SHP77 (cell line): ENCODE measurements around the gene SARNP.

Source experiments
- DNase-seq, 2 experiments: peaks; one replicate each; lab custom pipeline; 2025; lab: John Stamatoyannopoulos, UW

The SARNP gene

GRCh38 chr12:55742719-55743405, 74.7 kb downstream of the SARNP start, which contains the start of gene GDF11:
GDF11 (plus strand) TSS chr12:55743122; CDS start chr12:55743317, 195 bp downstream.
- peak; percentile 72 to 81 for DNase-seq

GRCh38 chr12:55741931-55742680, 75.4 kb downstream of the SARNP start:
- no peak for DNase-seq

GRCh38 chr12:55739025-55739378, 78.5 kb downstream of the SARNP start:
- no peak for DNase-seq

- DNase-seq, result peak; percentile 77 to 89
Observed at GRCh38 chr12:55738123-55739024, 79.2 kb downstream of the SARNP start.

- peak in 1 of 2 experiments; percentile 2 for DNase-seq
Observed at GRCh38 chr12:55737581-55738122, 79.9 kb downstream of the SARNP start.

- DNase-seq, result peak; percentile 81 to 86
Observed at GRCh38 chr12:55736780-55737580, 80.5 kb downstream of the SARNP start.

GRCh38 chr12:55736076-55736475, 81.4 kb downstream of the SARNP start:
- no peak for DNase-seq

- no peak for DNase-seq
Observed at GRCh38 chr12:55734595-55734994, 82.9 kb downstream of the SARNP start.

GRCh38 chr12:55733858-55734257, 83.7 kb downstream of the SARNP start:
- no peak for DNase-seq

GRCh38 chr12:55733021-55733555, 84.4 kb downstream of the SARNP start:
- no peak for DNase-seq

- no peak for DNase-seq
Observed at GRCh38 chr12:55732288-55732687, 85.2 kb downstream of the SARNP start.

- peak; percentile 13 to 44 for DNase-seq
Observed at GRCh38 chr12:55729819-55730818, 87.4 kb downstream of the SARNP start.

- DNase-seq, result peak; percentile 89 to 94
Observed at GRCh38 chr12:55728939-55729818, 88.3 kb downstream of the SARNP start, which contains the start of gene CD63. CD63 (minus strand) TSS chr12:55729009; CDS start chr12:55728341, 668 bp downstream.

- peak in 1 of 2 experiments; percentile 13 for DNase-seq
Observed at GRCh38 chr12:55728186-55728938, 89.2 kb downstream of the SARNP start.

- DNase-seq, result peak in 1 of 2 experiments; percentile 20
Observed at GRCh38 chr12:55727643-55728185, 89.8 kb downstream of the SARNP start.

- no peak for DNase-seq
Observed at GRCh38 chr12:55726971-55727370, 90.6 kb downstream of the SARNP start.

- no peak for DNase-seq
Observed at GRCh38 chr12:55725556-55725955, 92.0 kb downstream of the SARNP start.
